Bronchial epithelial cell (primary cell): ENCODE data around the gene CCT3. TPM values are rescaled to one million over a fixed set of nuclear protein-coding genes. Genes with fewer than 3 reads are reported as not detected.
"Not testable (repeated sequence)": the region's sequence is repeated elsewhere in the genome, so short reads cannot be mapped to it uniquely, and the experiment has no call there.

Source experiments
- DNase-seq: peaks from one replicate; pipeline ENCODE4 v3.0.0-alpha.2; 2010; ENCODE audit warnings: low read depth
- FAIRE-seq: peaks from 2 replicates; lab custom pipeline; 2011; peaks lifted over from hg19 to GRCh38; lab: Jason Lieb, UNC
- H3K27me3 ChIP-seq: 2 replicates; pipeline ENCODE4 v1.5.1; 2011; ENCODE audit warnings: low read length; ENCODE audit not compliant: control insufficient read depth, insufficient read depth
- H3K36me3 ChIP-seq: 2 replicates; pipeline ENCODE4 v1.5.1; 2011; ENCODE audit warnings: low read length; ENCODE audit not compliant: control insufficient read depth, insufficient read depth
- H3K4me3 ChIP-seq: 2 replicates; pipeline ENCODE4 v1.5.1; 2011; ENCODE audit warnings: mild to moderate bottlenecking, low read depth, low read length, control low read depth
- total RNA-seq: library from RNA; depleted of rRNA; stranded (reverse); fragments of >200 nt; gene quantifications from 2 replicates; pipeline ENCODE4 v1.2.1, GENCODE V29; 2014
- TF ChIP-seq, protein P1 (sequence below): IDR thresholded peaks from 2 replicates; pipeline ENCODE4 v1.5.1; 2011; ENCODE audit warnings: mild to moderate bottlenecking, moderate library complexity, low read length, control low read depth, inconsistent platforms; ENCODE audit not compliant: insufficient read depth, severe bottlenecking

Gene CCT3
- total RNA-seq, 1 donor from 2014 or later = 377 TPM

DNA sequence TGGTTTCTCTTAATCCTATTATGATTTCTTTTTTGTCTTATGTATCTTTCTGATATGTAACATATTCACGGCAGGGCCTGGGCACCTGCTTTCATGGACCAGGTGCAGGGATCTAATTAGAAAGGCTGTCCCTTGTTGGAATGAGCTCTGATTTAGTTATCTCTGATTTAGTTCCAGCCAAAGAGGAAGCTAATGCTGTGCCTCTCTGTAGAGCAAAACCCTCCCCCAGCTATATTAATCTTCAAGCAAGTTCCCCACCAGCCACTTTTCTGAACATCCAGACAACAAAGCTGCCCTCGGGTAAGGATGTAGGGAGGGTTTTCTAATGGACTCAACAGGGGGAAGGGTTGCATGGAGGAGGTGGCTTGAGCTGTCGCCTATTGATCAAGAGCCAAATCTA is 6.3 kb upstream of the CCT3 start:
- Histone ChIP-seq H3K4me3 (no peak overlapping the region), H3K27me3 (no peaks in the 10 kb centered on the region), H3K36me3 (no peaks in the 10 kb centered on the region)
- DNase-seq (no peak), FAIRE-seq (no peak)
- TF ChIP-seq, protein P1, sequence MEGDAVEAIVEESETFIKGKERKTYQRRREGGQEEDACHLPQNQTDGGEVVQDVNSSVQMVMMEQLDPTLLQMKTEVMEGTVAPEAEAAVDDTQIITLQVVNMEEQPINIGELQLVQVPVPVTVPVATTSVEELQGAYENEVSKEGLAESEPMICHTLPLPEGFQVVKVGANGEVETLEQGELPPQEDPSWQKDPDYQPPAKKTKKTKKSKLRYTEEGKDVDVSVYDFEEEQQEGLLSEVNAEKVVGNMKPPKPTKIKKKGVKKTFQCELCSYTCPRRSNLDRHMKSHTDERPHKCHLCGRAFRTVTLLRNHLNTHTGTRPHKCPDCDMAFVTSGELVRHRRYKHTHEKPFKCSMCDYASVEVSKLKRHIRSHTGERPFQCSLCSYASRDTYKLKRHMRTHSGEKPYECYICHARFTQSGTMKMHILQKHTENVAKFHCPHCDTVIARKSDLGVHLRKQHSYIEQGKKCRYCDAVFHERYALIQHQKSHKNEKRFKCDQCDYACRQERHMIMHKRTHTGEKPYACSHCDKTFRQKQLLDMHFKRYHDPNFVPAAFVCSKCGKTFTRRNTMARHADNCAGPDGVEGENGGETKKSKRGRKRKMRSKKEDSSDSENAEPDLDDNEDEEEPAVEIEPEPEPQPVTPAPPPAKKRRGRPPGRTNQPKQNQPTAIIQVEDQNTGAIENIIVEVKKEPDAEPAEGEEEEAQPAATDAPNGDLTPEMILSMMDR = no peak

DNA sequence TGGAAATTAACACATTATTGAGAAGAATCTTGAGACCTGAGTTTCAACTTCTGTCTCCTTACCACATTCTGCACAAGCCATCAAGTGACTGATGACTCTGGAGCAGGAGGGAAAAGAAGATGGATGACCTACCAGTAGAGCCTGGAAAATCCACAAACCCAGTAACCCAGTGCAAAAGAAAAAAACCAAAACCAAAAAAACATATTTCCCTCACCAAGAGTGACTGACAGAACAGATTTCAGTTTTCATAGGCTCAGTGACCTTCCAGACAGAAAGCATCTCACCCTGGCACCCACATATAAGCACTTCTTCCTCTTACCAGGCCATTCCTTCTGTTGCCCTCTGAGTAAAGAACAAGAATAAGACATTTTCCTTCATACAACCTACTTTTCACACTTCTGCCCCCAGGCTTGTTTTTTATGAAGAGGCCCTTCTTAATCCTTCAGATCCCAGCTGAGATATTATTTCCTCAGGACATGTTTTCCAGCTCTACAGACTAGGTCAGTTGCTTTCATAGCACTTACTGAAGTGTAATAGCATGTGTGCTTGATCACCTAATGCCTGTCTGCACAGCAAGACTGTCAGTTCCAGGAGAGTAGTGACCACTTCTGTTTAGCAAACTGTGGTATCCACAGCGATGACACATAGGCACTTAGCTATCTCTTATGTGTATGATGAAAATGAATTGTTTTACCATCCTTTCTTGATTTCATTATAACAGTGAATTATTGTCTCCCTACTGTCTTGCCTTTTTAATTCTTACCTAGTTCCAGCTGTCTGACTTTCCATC is 4.3 kb upstream of the CCT3 start:
- H3K36me3 ChIP-seq = no peaks in the 10 kb centered on the region
- TF ChIP-seq, protein P1 = no peak
- no peak for FAIRE-seq
- peak; percentile 11 for DNase-seq
- H3K4me3 ChIP-seq = no peak overlapping the region
- H3K27me3 ChIP-seq = no peaks in the 10 kb centered on the region

DNA sequence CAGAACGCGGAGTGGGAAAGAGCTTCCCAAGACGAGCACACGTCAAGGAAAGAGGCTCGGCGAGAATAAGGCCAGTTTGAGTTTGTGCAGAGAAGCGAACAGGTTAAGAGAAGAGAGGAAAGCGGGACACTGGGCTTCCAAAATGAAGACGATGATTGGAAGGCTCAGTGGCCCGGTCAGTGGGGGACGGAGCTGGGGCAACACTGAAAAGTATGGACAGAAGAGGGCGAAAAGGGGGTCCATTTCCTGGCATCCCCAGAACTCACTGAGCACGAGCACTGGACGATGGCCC is 258 bp downstream of the CCT3 start:
- TF ChIP-seq, protein P1 = no peak
- peaks cover 9% of the 10 kb centered on the region for H3K36me3 ChIP-seq
- H3K4me3 ChIP-seq = peak overlapping the region; percentile 87
- no peak for DNase-seq
- H3K27me3 ChIP-seq = no peaks in the 10 kb centered on the region
- FAIRE-seq = no peak

DNA sequence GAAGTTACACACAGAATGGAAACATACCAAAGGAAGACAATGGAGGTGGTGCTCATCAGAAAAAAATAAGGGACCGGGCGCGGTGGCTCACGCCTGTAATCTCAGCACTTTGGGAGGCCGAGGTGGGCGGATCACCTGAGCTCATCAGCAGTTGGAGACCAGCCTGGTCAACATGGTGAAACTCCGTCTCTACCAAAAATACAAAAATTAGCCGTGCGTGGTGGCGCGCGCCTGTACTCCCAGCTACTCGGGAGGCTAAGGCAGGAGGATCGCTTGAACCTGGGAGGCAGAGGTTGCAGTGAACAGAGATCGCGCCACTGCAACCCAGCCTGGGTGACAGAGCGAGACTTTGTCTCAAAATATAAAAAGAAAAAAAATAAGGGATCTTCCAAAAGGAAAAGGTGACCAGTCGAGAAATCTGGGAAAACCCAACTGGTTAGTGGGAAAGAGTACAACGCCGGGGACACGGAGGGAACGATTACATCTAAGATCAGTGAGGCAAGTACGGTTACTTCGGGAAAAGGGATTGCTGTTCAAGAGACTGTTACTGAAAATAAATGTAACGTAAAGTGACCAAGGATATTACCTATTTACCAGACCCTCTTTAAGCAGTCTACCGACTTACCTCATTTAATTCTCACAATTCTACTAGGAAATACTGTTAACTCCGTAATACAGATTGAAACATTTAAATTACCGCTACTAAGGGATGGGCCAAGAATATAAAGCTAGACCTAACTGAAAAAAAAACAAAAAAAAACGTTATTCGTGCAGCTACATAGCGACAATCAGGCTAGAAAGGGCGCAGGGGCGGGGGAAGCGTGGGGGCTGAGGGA is 822 bp downstream of the CCT3 start:
- FAIRE-seq = no peak
- DNase-seq = peak; percentile 10
- Histone ChIP-seq H3K27me3 (no peaks in the 10 kb centered on the region), H3K36me3 (peaks cover 11% of the 10 kb centered on the region), H3K4me3 (peak overlapping the region; percentile 87)
- TF ChIP-seq, protein P1 = no peak

DNA sequence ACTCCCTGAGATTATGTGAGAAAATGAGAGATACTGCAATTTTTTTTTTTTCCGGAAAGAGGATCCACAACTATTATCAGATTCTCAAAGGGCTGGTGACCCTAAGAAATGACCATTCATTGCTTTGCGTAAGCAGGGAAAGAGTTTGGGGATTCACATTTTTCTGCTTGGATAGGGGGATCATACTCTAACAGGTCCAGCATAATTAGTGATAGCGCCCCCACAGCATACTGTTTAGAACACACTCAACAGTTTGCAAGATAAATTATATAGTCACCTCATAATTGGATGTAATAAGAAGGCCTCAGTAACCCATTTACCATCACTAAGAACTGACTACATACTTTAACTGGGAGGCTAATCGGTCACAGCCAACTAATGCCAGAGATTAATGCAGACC is 1.9 kb downstream of the CCT3 start:
- no peak overlapping the region for H3K4me3 ChIP-seq
- DNase-seq (peak; percentile 15), FAIRE-seq (no peak)
- TF ChIP-seq, protein P1 = peak; percentile 17
- H3K36me3 ChIP-seq = peaks cover 11% of the 10 kb centered on the region
- H3K27me3 ChIP-seq = no peaks in the 10 kb centered on the region

DNA sequence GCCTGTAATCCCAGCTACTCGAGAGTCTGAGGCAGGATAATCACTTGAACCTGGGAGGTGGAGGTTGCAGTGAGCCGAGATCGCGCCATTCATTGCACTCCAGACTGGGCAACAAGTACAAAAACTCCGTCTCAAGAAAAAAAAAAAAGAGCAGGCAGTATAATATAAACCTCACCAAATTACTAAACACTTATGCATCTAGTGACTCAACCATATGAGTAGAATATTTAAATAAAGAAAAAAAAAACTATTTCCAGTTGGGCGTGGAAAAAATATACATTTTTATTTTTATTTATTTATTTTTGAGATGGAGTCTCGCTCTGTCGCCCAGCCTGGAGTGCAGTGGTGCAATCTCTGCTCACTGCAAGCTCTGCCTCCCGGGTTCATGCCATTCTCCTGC is 14.9 kb downstream of the CCT3 start:
- FAIRE-seq, H3K27me3 ChIP-seq, H3K4me3 ChIP-seq: not testable (repeated sequence)
- peaks cover 24% of the 10 kb centered on the region for H3K36me3 ChIP-seq
- peak; percentile 56 for DNase-seq
